GM18907 (cell line): ENCODE data around the gene TNFRSF13B.
"Not testable (repeated sequence)": the region's sequence is repeated elsewhere in the genome, so short reads cannot be mapped to it uniquely, and the experiment has no call there.

Experiments
- ATAC-seq: cut with Tn5 transposase; IDR thresholded peaks from one replicate; pipeline ENCODE4 v1.9.1; 2021; ENCODE audit warnings: mild to moderate bottlenecking, moderate library complexity; ENCODE audit not compliant: unreplicated experiment

The TNFRSF13B gene

DNA sequence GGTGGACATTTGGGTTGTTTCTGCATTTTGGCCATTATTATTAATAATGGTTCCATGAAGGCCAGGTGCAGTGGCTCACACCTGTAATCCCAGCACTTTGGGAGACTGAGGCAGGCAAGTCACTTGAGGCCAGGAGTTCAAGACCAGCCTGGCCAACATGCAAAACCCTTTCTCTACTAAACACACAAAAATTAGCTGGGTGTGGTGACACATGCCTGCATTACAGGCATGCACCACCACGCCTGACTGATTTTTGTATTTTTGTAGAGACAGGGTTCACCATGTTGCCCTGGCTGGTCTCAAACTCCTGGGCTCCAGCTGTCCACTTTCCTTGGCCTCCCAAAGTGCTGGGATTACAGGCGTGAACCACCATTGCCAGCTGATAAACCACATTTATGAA is 58.5 kb downstream of the TNFRSF13B start:
- no peak for ATAC-seq

DNA sequence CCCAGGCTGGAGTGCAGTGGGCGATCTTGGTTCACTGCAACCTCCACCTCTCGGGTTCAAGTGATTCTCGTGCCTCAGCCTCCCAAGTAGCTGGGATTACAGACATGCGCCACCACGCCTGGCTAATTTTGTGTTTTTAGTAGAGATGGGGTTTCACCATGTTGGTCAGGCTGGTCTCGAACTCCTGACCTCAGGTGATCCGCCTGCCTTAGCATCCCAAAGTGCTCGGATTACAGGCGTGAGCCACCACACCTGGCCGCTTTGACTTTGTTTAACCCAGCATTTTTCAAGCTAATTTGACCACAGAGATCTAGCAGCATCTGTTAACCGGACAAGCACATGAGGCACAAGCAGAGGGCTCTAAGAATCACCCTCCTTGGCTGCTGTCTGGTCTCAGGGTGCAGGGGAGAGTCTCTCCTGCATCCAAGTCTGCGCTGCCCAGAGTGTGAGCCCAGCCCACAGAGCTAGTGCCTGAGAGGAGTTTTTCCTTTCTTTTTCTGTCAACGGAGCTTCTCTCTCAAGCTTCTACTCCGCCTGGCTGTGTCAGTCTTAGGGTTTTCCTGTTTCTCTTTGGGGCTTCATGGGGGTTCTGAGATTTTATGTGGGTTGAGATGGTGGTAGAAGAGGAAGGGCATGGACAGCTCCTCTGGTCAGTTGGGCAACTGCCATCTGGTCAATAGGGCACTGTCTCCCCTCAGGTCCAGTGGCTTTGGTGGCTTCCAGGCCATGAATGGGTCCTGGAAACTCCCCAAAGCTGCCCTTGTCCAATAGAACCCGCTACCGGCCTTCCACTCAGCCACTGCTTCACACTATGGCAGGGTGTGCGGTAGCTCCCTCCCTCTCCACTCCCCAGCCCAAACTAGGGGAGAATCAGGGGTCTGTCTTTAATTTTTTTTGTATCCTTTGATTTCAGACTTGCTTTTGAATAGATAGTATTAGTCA is 59.6 kb downstream of the TNFRSF13B start:
- ATAC-seq = no peak

DNA sequence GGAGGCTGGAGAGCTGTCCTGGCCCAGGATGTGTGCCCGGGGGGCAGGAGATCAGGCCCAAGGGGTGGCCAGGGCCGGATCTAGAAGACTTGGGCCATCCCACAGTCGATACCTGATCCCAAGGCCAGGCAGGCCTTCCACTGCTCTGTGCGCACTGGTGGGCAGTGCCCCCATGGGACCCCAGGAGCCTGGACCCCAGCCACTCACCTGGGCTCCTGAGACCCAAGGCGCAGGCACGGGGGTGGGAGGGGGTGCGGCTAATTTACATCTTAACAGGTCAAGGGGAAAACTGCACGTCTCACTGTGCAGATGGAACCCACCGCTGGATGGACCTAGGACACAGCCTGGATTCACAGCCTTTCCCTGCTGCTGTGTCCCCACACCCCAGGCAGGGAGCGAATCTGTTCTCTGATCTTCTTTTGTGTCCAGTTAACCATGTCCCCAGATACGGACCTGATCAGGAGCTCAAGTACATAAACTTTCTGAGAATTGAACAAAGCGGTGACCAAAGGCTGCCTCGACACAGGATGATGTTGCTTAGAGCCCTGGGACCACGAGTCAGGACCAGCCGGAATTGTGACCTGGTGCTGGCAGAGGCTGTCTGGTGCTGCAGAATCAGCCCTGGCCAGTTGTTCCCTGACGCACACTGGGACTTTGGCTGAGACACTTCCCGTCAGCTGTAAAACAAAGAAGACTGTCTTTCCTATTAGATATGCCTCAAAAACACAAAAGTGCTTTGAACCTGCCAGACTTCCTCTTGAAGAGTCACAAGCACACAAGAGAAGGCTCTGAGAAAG is 60.6 kb downstream of the TNFRSF13B start:
- no peak for ATAC-seq

DNA sequence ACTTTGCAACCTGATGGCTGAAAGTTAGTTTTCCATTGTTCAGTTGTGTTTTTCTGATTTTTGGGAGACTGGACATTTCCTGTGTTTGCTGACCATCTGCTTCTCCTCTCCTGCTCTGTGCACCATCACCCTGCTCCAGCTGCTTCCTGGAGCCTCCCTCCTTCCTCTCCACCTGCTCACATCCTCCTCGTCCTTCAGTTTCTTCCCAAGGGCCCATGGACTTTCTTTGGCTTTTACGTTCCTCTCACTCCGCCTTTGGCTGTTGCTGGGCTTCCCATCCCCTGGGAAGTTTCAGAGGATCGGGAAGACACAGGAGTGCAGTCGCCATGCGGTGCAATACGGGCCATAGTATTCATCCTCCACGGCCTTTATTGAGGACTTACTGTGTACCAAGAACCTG is 61.6 kb downstream of the TNFRSF13B start:
- ATAC-seq = no peak

DNA sequence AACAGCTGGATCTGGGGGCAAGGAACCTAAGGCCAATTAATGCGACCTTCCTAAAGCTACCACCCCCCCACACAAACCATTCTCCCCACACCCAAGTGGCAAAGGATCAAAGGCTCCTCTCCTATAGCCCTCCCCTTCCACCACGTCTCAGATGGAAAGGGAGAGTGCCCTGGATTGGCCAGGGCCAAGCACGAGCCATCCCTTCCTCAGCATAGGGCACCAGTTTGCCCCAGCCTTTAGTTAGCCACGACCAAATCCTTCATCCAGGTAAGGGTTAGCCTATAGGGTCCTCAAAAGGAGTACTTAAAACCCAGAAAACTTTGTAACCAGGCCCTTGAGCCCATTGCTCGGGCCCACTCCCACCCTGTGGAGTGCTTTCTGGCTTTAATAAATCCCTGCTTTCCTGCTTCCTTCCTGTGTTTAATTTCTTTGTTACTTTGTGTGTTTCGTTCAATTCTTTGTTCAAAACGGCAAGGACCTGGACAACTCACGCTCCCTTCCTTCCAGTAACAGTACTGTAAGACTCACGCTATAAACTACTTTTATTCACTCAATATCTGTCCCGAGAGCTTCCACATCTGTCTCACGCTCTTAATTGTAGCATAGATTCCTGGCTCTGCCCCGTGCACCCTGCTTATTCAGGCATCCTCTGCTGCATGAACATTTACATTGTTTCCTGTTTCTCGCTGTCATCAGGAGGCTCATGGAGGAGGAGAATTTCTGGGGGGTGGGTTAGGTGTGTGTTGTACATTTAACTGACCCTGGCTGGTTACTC is 62.3 kb downstream of the TNFRSF13B start:
- ATAC-seq = no peak

DNA sequence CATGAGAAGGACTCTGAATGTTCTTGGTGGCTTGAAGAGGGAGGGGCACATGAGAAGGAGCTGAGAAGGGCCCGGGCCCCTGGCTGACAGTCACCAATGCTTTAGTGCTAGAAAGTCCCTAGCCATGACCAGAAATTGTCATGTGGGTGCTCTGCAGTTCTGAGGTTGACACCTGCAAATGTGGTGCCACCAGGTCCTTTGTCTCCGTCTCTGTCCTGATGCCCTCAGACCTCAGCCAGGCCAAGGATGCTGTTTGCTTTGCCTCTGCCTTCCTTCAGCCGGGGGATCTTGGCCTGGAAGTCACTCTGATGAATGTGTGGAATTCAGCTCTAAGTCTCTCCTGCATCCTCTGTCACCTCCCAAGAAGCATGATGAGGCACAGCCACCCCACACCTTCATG is 63.6 kb downstream of the TNFRSF13B start:
- no peak for ATAC-seq

DNA sequence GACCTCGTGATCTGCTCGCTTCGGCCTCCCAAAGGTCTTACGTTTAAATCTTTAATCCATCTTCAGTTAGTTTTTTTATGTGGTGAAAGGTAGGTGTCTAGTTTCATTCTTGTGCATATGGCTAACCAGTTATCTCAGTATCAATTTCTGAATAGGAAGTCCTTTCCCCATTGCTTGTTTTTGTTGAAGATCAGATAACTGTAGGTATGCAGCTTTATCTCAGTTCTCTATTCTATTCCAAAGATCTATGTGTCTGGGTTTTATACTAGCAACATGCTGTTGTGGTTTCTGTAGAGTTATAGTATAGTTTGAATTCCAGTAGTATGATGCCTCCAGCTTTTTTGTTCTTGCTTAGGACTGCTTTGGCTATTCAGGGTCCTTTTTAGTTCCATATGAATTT is 65.2 kb downstream of the TNFRSF13B start:
- ATAC-seq = no peak

DNA sequence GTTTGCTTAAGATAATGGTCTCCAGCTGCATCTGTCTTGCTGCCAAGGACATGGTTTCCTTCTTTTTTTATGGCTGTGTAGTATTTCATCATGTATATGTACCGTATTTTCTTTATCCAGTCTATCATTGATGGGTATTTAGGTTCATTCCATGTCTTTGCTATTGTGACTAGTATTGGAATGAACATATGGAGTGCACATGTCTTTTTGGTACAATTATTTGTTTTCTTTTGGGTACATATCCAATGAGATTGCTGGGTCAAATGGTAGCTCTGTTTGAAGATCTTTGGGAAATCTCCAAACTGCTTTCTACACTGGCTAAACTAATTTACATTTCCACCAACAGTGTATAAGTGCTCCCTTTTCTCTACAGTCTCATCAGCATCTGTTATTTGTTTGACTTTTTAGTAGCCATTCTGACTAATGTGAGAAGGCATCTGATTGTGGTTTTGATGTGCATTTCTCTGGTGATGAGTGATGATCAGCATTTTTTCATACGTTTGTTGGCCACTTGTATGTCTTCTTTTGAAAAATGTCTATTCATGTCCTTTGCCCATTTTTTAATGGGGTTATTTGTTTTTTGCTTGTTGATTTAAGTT is 66.2 kb downstream of the TNFRSF13B start:
- ATAC-seq = no peak

DNA sequence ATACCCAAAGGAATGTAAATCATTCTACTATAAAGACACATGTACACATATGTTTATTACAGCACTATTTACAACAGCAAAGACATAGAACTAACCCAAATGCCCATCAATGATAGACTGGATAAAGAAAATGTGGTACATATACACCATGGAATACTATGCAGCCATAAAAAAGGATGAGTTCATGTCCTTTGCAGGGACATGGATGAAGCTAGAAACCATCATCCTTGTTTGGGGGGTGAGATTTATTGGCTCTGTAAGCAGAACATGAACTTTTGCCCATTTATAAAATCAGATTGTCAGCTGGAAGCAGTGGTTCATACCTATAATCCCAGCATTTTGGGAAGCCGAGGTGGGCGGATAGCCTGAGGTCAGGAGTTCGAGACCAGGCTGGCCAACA is 68.8 kb downstream of the TNFRSF13B start:
- ATAC-seq = not testable (repeated sequence)

DNA sequence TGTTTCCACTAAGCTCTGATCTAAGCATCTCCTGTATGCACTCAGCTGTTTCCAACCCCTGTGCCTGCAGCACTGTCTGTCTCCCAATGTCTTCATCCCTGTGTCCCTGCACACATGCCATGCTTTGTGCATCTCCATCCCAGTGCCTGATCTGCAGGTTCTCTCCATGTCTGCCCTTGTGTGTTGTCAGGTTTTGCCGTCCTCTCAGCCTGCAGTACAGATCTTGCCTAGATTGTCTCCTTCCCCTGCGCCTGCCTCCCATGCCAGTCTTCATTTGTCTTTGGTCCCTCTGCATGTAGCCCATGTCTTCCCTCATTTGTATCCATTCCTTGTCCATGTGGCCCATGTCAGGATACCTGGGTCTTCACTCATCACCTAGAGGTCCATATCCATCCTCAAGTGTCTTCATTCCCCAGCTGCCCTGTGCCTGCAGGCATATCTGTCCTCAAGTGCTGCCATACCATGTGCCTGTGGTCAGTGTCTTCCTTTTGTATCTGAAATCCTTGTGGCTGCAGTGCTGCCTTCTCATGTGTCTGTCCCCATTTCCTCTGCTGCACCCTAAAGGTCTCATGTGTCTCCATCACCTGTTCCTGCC is 71.5 kb downstream of the TNFRSF13B start:
- no peak for ATAC-seq

DNA sequence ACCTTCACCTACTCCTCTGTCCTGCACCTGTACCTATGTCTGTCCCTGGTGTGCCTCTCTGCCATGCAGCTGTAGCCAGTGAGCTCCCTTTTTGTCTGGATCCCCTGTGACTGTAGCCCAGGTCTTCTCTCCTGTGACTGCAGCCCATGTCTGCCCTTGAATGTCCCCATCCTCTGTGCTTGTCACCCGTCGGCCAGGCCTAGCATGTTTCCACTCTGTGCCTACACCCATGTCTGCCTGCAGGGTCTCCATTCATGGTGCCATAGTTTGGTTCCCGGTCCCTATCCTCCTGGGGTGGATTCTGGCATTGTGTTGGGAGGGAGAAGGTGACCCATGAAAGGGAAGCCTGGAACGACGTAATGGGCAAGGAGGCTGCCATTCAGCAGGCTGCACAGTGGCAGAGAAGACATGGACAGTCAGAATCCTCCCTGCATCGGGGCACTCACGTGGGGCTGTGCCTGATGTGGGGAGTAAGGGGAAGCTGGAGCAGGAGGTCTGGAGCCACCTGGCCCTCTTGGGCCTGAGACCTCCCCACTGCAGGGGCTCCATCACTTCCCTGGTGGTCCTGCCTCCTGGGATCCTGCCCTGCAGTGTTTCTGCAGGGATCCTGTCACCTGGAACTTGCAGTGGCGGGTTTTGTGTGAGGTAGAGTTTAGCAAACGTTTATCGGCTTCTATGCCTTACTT is 74.6 kb downstream of the TNFRSF13B start:
- not testable (repeated sequence) for ATAC-seq

DNA sequence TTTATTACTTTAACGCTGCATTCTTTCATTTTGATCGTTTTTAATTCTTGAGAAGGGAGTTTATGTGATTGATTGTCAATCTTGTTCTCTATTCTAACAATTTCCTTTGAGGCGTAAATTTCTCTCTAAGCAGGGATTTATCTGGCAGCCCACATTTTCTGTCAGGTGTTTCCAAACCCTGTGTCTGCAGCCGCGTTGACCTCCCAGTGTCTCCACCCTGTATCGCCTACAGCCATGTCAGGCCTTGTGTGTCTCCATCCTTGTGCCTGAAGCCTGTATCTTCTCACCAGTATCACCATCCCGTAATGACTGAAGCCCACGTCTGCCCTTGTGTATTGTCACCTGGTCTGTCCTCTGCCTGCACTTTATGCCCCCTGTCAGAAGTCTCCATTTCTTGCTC is 75.7 kb downstream of the TNFRSF13B start:
- not testable (repeated sequence) for ATAC-seq

DNA sequence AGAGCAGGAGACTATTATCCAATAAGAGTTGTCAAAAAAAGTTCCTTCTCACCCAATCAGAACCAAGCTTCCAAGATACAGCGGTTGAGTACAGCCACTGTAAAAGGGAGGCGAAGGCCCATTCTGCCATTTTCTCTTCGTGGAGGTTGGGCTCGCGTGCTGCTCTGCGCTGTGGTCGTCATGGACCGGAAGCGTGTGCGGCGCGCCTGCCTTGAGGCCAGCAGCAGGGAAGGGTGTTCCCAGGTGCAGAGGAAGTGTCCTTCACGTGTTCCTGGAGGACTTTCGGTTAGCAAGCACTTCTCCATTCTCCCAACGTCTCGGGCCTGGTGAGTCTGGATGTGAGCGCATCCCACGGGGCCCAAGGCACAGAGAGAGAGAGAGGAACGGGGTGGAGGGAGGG is 78.4 kb downstream of the TNFRSF13B start:
- ATAC-seq = not testable (repeated sequence)

DNA sequence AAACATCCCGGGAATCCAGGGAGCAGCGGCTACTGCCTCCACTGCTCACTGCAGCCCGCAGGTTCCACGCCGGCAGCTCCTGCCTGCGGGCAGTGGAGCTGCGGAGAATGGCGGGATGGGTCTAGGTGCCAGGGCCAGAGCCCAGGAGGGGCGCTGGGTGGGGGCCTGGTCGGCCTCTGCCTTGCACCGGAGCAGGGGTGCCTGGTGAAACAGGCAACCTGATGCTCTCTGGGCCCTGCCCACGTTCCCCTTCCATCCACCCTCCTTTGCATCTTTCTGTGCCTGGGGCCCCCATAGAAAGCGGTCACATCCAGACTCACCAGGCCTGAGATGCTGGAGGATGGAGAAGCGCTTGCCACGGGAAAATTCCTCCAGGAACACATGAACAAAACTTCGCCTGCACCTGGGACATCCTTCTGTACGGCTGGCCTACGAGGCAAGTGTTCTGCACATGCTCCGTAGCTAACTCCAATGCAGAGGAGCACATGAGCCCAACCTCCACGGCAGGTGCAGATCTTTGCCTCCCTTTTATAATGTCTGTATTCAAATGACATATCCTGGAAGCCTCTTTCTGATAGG is 79.0 kb downstream of the TNFRSF13B start:
- ATAC-seq = not testable (repeated sequence)

DNA sequence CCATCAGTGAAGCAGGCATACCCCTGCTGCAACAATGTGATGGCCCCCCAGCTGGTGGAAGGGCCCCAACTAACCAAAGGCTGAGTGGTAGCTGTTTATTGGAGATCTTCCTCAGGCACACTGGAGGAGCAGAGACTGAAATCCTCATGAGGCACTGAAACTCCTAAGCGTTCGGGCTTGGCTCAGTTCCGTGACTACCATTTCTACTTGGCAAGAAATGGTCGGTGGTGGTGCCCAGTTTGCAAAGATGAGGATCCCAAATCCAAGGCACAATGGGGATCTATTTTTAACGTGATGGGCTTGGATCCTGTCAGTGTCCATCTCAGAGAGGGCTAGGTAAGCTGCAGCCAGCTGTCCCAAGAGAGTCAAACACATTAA is 82.8 kb downstream of the TNFRSF13B start:
- ATAC-seq = no peak
